ENCODE data around the gene IL18R1. TPM values are rescaled to one million over a fixed set of nuclear protein-coding genes. Genes with fewer than 3 reads are reported as not detected.

Gene IL18R1
- total RNA-seq, 1 experiment from 2014 or later, result 0.08 TPM

GRCh38 chr2:102386004-102386403, 30.4 kb downstream of the IL18R1 start:
- BruUV-seq (replicated peaks), result no TSS peak

GRCh38 chr2:102386867-102387541, 31.4 kb downstream of the IL18R1 start:
- no peak for DNase-seq (ENCODE audit: low read depth, low spot score)
- no peak for ATAC-seq
- H3K4me3 ChIP-seq (ENCODE audit: low read depth in 2 of 2, low read length in 2 of 2), result no peak overlapping the region
- H3K4me1 ChIP-seq (ENCODE audit: control insufficient read depth, insufficient read depth, low read length), result no peaks in the 10 kb centered on the region
- intact Hi-C loops (cut with micrococcal nuclease; ENCODE audit: unreplicated experiment) (no loop called here), in situ Hi-C loops (cut with HindIII; ENCODE audit: low pct_unique_long_range_greater_than_20kb, low sequenced_read_pairs) (no loop called here)
- H3K27me3 ChIP-seq (ENCODE audit: control insufficient read depth, insufficient read depth, low read length), result no peaks in the 10 kb centered on the region
- TF ChIP-seq REST (IDR thresholded peaks at IDR 0.05; ENCODE audit: insufficient read depth in 1 of 2, low read depth in 2 of 2, low read length in 1 of 2) (no peak), CTCF (IDR thresholded peaks at IDR 0.05) (no peak)
- no TSS peak for BruUV-seq (replicated peaks)
- no peak overlapping the region for H3K27ac ChIP-seq (ENCODE audit: low read length)
- no peaks in the 10 kb centered on the region; the same call in 1 of the 2 replicates for H3K36me3 ChIP-seq (ENCODE audit: control insufficient read depth, insufficient read depth, low read length)
- H3K9me3 ChIP-seq (ENCODE audit: control insufficient read depth, insufficient read depth, low read depth, low read length), result peaks cover 8% of the 10 kb centered on the region
- ChIA-PET POLR2A (no interaction called here), CTCF (no interaction called here)

More at GRCh38 chr2:102386004-102386403, 30.4 kb downstream of the IL18R1 start:
- H3K27ac ChIP-seq (ENCODE audit: low read length), result no peak overlapping the region
- intact Hi-C loops (cut with micrococcal nuclease; ENCODE audit: unreplicated experiment) (no loop called here), in situ Hi-C loops (cut with HindIII; ENCODE audit: low pct_unique_long_range_greater_than_20kb, low sequenced_read_pairs) (no loop called here)
- POLR2A ChIA-PET, result no interaction called here
- no peaks in the 10 kb centered on the region for H3K4me1 ChIP-seq (ENCODE audit: control insufficient read depth, insufficient read depth, low read length)
- no peak overlapping the region for H3K4me3 ChIP-seq (ENCODE audit: low read depth in 2 of 2, low read length in 2 of 2)
- no peaks in the 10 kb centered on the region for H3K27me3 ChIP-seq (ENCODE audit: control insufficient read depth, insufficient read depth, low read length)
- ATAC-seq (no peak), DNase-seq (ENCODE audit: low read depth, low spot score) (no peak)
- CTCF ChIA-PET, result no interaction called here
- H3K9me3 ChIP-seq (ENCODE audit: control insufficient read depth, insufficient read depth, low read depth, low read length), result peaks cover 8% of the 10 kb centered on the region
- H3K36me3 ChIP-seq (ENCODE audit: control insufficient read depth, insufficient read depth, low read length), result no peaks in the 10 kb centered on the region; the same call in 1 of the 2 replicates
- TF ChIP-seq REST (IDR thresholded peaks at IDR 0.05; ENCODE audit: insufficient read depth in 1 of 2, low read depth in 2 of 2, low read length in 1 of 2) (no peak), TCF7L2 (IDR thresholded peaks at IDR 0.05; ENCODE audit: low read depth, low read length) (no peak), POLR2AphosphoS5 (IDR thresholded peaks at IDR 0.05; ENCODE audit: low read depth, low read length) (no peak), SIN3A (IDR thresholded peaks at IDR 0.05; ENCODE audit: borderline replicate concordance, insufficient read depth, low read depth, low read length) (no peak), CTCF (IDR thresholded peaks at IDR 0.05) (no peak)
